ENCODE measurements around the gene OR4F15. TPM values are rescaled to one million over a fixed set of nuclear protein-coding genes. Genes with fewer than 3 reads are reported as not detected.

The OR4F15 gene
- polyA plus RNA-seq, 1 donor (not counting 4 experiments of a cell fraction or from before 2014, with no cell fraction given) = not detected

- Histone ChIP-seq H4K20me1 (ENCODE audit: control insufficient read depth, extremely low read depth, insufficient read depth, low read length) (no peaks in the 10 kb centered on the region), H3K4me1 (ENCODE audit: control insufficient read depth, extremely low read depth, insufficient read depth, low read length) (no peaks in the 10 kb centered on the region), H3K79me2 (ENCODE audit: control insufficient read depth, insufficient read depth, low read length) (no peaks in the 10 kb centered on the region), H3K9ac (ENCODE audit: control insufficient read depth, extremely low read depth, insufficient read depth, low read length) (no peak overlapping the region), H3K27ac (ENCODE audit: control insufficient read depth, insufficient read depth, low read length) (no peak overlapping the region), H3K9me3 (ENCODE audit: control insufficient read depth, low read depth, low read length) (no peaks in the 10 kb centered on the region), H3K4me3 (ENCODE audit: control insufficient read depth in 2 of 3, extremely low read depth in 1 of 3, insufficient read depth in 2 of 3, low read depth in 1 of 3, low read length in 3 of 3) (no peak overlapping the region), H3K27me3 (ENCODE audit: control insufficient read depth, extremely low read depth, insufficient read depth, low read length) (peaks cover 3% of the 10 kb centered on the region), H3K36me3 (ENCODE audit: control insufficient read depth in 2 of 2, extremely low read depth in 1 of 2, insufficient read depth in 2 of 2, low read length in 2 of 2) (no peaks in the 10 kb centered on the region), H2AFZ (ENCODE audit: control insufficient read depth, low read length) (no peak overlapping the region), H3K4me2 (ENCODE audit: control insufficient read depth, extremely low read depth, insufficient read depth, low read depth, low read length) (no peak overlapping the region), H3K9me1 (ENCODE audit: control insufficient read depth, extremely low read depth, insufficient read depth, low read length) (no peaks in the 10 kb centered on the region)
- FAIRE-seq = no peak
- dilution Hi-C loops (cut with MboI; ENCODE audit: extremely low pct_ligation_motif_present, low sequenced_read_pairs) = no loop called here
- TF ChIP-seq CTCF (optimal IDR thresholded peaks at IDR 0.05 in 1 of 3, IDR thresholded peaks at IDR 0.05 in 1 of 3, conservative IDR thresholded peaks at IDR 0.05 in 1 of 3; ENCODE audit: extremely low read depth in 1 of 3, insufficient read depth in 2 of 3, low read length in 3 of 3) (no peak), EZH2 (IDR thresholded peaks at IDR 0.05; ENCODE audit: low read length) (no peak)
- no peak for DNase-seq (ENCODE audit: low read depth, low spot score)
Measured at GRCh38 chr15:101772921-101773320, 39.1 kb upstream of the OR4F15 start.

- H2AFZ ChIP-seq (ENCODE audit: control insufficient read depth, low read length) = no peak overlapping the region
- H3K4me1 ChIP-seq (ENCODE audit: control insufficient read depth, extremely low read depth, insufficient read depth, low read length) = no peaks in the 10 kb centered on the region
- H3K4me3 ChIP-seq (ENCODE audit: control insufficient read depth in 2 of 3, extremely low read depth in 1 of 3, insufficient read depth in 2 of 3, low read depth in 1 of 3, low read length in 3 of 3) = no peak overlapping the region
- H4K20me1 ChIP-seq (ENCODE audit: control insufficient read depth, extremely low read depth, insufficient read depth, low read length) = no peaks in the 10 kb centered on the region
- no peaks in the 10 kb centered on the region for H3K79me2 ChIP-seq (ENCODE audit: control insufficient read depth, insufficient read depth, low read length)
- FAIRE-seq = no peak
- no peaks in the 10 kb centered on the region for H3K36me3 ChIP-seq (ENCODE audit: control insufficient read depth in 2 of 2, extremely low read depth in 1 of 2, insufficient read depth in 2 of 2, low read length in 2 of 2)
- H3K27ac ChIP-seq (ENCODE audit: control insufficient read depth, insufficient read depth, low read length) = no peak overlapping the region
- no peak overlapping the region for H3K9ac ChIP-seq (ENCODE audit: control insufficient read depth, extremely low read depth, insufficient read depth, low read length)
- dilution Hi-C loops (cut with MboI; ENCODE audit: extremely low pct_ligation_motif_present, low sequenced_read_pairs) = no loop called here
- no peak overlapping the region for H3K4me2 ChIP-seq (ENCODE audit: control insufficient read depth, extremely low read depth, insufficient read depth, low read depth, low read length)
- peaks cover 3% of the 10 kb centered on the region for H3K27me3 ChIP-seq (ENCODE audit: control insufficient read depth, extremely low read depth, insufficient read depth, low read length)
- H3K9me3 ChIP-seq (ENCODE audit: control insufficient read depth, low read depth, low read length) = no peaks in the 10 kb centered on the region
- DNase-seq (ENCODE audit: low read depth, low spot score) = no peak
- no peaks in the 10 kb centered on the region for H3K9me1 ChIP-seq (ENCODE audit: control insufficient read depth, extremely low read depth, insufficient read depth, low read length)
- TF ChIP-seq CTCF (optimal IDR thresholded peaks at IDR 0.05 in 1 of 3, IDR thresholded peaks at IDR 0.05 in 1 of 3, conservative IDR thresholded peaks at IDR 0.05 in 1 of 3; ENCODE audit: extremely low read depth in 1 of 3, insufficient read depth in 2 of 3, low read length in 3 of 3) = peak; percentile 33 to 68 (median 33)
- TF ChIP-seq EZH2 (IDR thresholded peaks at IDR 0.05; ENCODE audit: low read length) = no peak
Measured at GRCh38 chr15:101773496-101774100, 38.4 kb upstream of the OR4F15 start.

All from keratinocyte (primary cell).